Smooth muscle cell (in vitro differentiated cells): ENCODE data around the gene ZNRF3. TPM values are rescaled to one million over a fixed set of nuclear protein-coding genes. Genes with fewer than 3 reads are reported as not detected.

Source experiments
- DNase-seq: peaks from one replicate; lab custom pipeline; 2025; ENCODE audit not compliant: unreplicated experiment; lab: John Stamatoyannopoulos, UW
- H2AFZ ChIP-seq: fragments of 200-600 bp; sonication (generic); 2 replicates; pipeline ENCODE4 v1.6.0; 2016; ENCODE audit warnings: antibody characterized with exemption, low read depth, mild to moderate bottlenecking
- H3F3A ChIP-seq: fragments of 200-600 bp; sonication (generic); 2 replicates; pipeline ENCODE4 v1.6.0; 2017; ENCODE audit warnings: antibody characterized with exemption, low read depth
- H3K27ac ChIP-seq: fragments of 200-600 bp; sonication (generic); 2 replicates; pipeline ENCODE4 v1.5.1; 2016; ENCODE audit warnings: low read depth, mild to moderate bottlenecking
- H3K27me3 ChIP-seq: fragments of 200-600 bp; sonication (generic); 2 replicates; pipeline ENCODE4 v1.6.1; 2016; ENCODE audit warnings: low read depth, mild to moderate bottlenecking
- H3K36me3 ChIP-seq: fragments of 200-600 bp; sonication (generic); 2 replicates; pipeline ENCODE4 v1.5.1; 2016; ENCODE audit warnings: low read depth
- H3K4me1 ChIP-seq: fragments of 200-600 bp; sonication (generic); 2 replicates; pipeline ENCODE4 v1.5.1; 2016; ENCODE audit warnings: low read depth
- H3K4me2 ChIP-seq: fragments of 200-600 bp; sonication (generic); 2 replicates; pipeline ENCODE4 v1.6.0; 2016; ENCODE audit warnings: mild to moderate bottlenecking
- H3K4me3 ChIP-seq: fragments of 200-600 bp; sonication (generic); 2 replicates; pipeline ENCODE4 v1.5.1; 2016; ENCODE audit warnings: mild to moderate bottlenecking
- H3K79me2 ChIP-seq: fragments of 200-600 bp; sonication (generic); 2 replicates; pipeline ENCODE4 v1.6.0; 2016; ENCODE audit warnings: low read depth, mild to moderate bottlenecking
- H3K9ac ChIP-seq: fragments of 200-600 bp; sonication (generic); 2 replicates; pipeline ENCODE4 v1.6.0; 2016; ENCODE audit warnings: low read depth
- H3K9me3 ChIP-seq: fragments of 200-600 bp; sonication (generic); replicated peaks from 2 replicates; pipeline ENCODE4 v1.5.1; 2016; ENCODE audit warnings: low read depth
- H4K20me1 ChIP-seq: fragments of 200-600 bp; sonication (generic); 2 replicates; pipeline ENCODE4 v1.6.0; 2016; ENCODE audit warnings: low read depth
- WGBS: methylation state at CpG from one replicate; pipeline ENCODE4 v1.1.7; 2016; ENCODE audit warnings: low lambda C conversion rate; 5-methylcytosine and 5-hydroxymethylcytosine counted together
- polyA plus RNA-seq: library from polyadenylated mRNA; unstranded; fragments of >200 nt; fragmentation: Nextera tagmentation; extraction: Ambion mirVana; gene quantifications from 2 replicates; pipeline ENCODE4 v1.2.1, GENCODE V29; 2016
- total RNA-seq: library from RNA; depleted of rRNA; stranded (reverse); fragments of >200 nt; gene quantifications from 2 replicates; pipeline ENCODE4 v1.2.3, GENCODE V29; 2014
- TF ChIP-seq, protein P1 (sequence below): fragments of 200-600 bp; sonication (generic); IDR thresholded peaks from 2 replicates; pipeline ENCODE4 v1.5.1; 2017; ENCODE audit warnings: borderline replicate concordance, mild to moderate bottlenecking, antibody characterized with exemption; ENCODE audit not compliant: insufficient read depth, poor library complexity, severe bottlenecking

ZNRF3 gene
- total and polyA plus RNA-seq, 2 experiments from 2014 or later: 4.7 to 5.5 TPM

DNA sequence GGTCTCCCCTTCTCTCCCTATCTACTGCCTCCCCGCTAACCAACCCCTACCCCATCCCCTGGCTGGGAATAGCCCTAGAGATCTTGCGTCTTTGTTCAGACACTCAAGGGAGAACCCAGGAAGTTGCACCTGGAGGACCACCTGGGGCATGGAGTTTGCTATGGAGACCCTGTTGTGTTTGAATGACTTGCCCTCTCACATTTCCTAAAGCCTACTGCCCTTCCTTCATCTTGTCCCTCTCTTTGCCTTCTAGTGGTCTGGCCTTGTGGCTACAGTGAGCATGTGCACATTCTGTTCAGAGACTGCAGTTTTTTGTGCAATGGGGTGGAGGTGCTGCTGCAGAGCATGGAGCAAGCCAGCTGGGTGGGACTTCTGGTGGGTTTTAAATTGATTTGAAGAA, 42.5 kb downstream of the ZNRF3 start:
- Histone ChIP-seq H3K9ac (no peak overlapping the region), H2AFZ (no peak overlapping the region), H3K36me3 (no peaks in the 10 kb centered on the region), H3K79me2 (peaks cover 40% of the 10 kb centered on the region), H3K4me2 (no peak overlapping the region), H3K27me3 (no peaks in the 10 kb centered on the region), H3K9me3 (no peaks in the 10 kb centered on the region), H4K20me1 (peaks cover 34% of the 10 kb centered on the region), H3K4me3 (no peak overlapping the region), H3F3A (no peaks in the 10 kb centered on the region), H3K4me1 (peaks cover 29% of the 10 kb centered on the region), H3K27ac (no peak overlapping the region)
- TF ChIP-seq, protein P1, sequence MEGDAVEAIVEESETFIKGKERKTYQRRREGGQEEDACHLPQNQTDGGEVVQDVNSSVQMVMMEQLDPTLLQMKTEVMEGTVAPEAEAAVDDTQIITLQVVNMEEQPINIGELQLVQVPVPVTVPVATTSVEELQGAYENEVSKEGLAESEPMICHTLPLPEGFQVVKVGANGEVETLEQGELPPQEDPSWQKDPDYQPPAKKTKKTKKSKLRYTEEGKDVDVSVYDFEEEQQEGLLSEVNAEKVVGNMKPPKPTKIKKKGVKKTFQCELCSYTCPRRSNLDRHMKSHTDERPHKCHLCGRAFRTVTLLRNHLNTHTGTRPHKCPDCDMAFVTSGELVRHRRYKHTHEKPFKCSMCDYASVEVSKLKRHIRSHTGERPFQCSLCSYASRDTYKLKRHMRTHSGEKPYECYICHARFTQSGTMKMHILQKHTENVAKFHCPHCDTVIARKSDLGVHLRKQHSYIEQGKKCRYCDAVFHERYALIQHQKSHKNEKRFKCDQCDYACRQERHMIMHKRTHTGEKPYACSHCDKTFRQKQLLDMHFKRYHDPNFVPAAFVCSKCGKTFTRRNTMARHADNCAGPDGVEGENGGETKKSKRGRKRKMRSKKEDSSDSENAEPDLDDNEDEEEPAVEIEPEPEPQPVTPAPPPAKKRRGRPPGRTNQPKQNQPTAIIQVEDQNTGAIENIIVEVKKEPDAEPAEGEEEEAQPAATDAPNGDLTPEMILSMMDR: no peak
- 98% methylated on average over 2 of the region's 2 CpGs for WGBS
- no peak for DNase-seq

DNA sequence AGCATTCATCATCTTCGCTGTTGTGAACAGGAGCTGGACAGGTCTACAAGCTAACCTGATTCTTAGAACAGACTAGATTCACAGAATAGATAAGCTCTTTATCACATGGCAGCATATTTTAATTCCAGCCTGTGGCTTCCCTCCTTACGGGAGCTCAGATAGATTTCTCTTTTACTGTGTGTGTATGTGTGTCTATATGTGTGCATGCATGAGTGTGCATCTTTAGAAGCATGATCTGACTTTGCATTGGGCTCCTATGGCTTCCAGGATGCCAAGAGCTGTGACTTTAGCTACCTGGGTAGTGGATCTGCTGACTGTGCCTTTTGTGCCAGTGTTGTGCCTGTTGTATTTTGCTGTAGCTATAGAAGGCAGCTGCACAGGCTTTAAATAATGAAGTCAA, 44.3 kb downstream of the ZNRF3 start:
- Histone ChIP-seq H3K27me3 (no peaks in the 10 kb centered on the region), H3K27ac (no peak overlapping the region), H3K36me3 (no peaks in the 10 kb centered on the region), H3K9me3 (no peaks in the 10 kb centered on the region), H3F3A (no peaks in the 10 kb centered on the region), H4K20me1 (peaks cover 47% of the 10 kb centered on the region), H3K4me2 (no peak overlapping the region), H2AFZ (no peak overlapping the region), H3K9ac (no peak overlapping the region), H3K4me1 (peaks cover 29% of the 10 kb centered on the region), H3K79me2 (peaks cover 38% of the 10 kb centered on the region), H3K4me3 (no peak overlapping the region)
- TF ChIP-seq, protein P1: no peak
- 96% methylated on average over 2 of the region's 2 CpGs for WGBS
- no peak for DNase-seq

DNA sequence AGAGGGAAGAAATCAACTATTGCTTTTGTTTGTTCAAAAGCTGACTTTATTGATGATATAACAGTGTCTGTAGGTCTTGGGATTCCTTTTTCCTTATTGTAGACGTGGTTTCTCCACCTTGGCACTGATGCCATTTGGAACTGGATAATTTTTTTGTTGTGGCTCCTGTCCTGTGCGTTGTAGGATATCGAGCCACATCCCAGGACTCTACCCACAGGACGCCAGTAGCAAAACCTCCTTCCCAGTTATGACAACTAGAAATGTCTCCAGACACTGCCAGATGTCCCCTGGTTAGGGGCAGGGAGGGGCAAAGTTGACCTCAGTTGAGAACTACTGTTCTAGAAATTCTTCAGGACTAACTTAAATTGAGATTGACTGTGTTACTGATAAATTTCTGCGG, 45.8 kb downstream of the ZNRF3 start:
- Histone ChIP-seq H2AFZ (no peak overlapping the region), H3K27me3 (no peaks in the 10 kb centered on the region), H3K79me2 (peaks cover 35% of the 10 kb centered on the region), H3F3A (no peaks in the 10 kb centered on the region), H3K4me3 (no peak overlapping the region), H3K27ac (no peak overlapping the region), H3K4me1 (peaks cover 29% of the 10 kb centered on the region), H4K20me1 (peaks cover 51% of the 10 kb centered on the region), H3K36me3 (no peaks in the 10 kb centered on the region), H3K9ac (no peak overlapping the region), H3K9me3 (no peaks in the 10 kb centered on the region), H3K4me2 (no peak overlapping the region)
- WGBS: 94% methylated on average over 5 of the region's 5 CpGs
- TF ChIP-seq, protein P1: no peak
- no peak for DNase-seq

DNA sequence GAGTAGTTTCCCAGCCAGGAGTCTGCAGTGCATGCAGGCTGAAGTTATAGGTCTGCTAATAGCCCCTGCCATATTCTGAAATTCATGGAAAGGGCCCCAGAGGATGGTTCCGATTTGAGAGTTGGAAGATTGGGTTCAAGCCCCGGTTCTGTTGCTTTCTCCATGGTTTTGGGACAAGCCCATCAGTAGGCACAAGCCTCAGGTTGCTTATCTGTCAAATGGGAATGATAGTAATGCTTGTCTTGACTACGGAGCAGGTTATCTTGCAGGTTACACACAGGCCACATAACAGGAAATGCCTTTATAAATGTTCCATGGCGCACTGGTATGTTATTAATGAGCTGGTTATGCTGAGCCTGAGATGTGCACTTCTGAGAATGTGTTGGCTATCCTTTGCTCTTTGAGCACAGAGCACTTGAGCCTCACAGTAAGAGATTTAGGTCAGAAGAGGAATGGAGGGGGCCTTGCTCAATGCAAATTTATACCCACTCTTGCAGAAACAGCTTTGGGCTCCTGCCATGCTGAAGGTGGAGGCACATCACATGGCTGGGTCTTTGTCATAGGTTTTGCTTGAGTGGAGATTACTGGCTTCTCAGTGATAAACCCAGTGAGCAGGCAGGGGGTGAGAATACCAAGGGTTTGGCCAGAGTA, 47.1 kb downstream of the ZNRF3 start:
- Histone ChIP-seq H3K9ac (no peak overlapping the region), H3K9me3 (no peaks in the 10 kb centered on the region), H3K27ac (no peak overlapping the region), H3K4me1 (peaks cover 25% of the 10 kb centered on the region), H3K79me2 (peaks cover 35% of the 10 kb centered on the region), H3K27me3 (no peaks in the 10 kb centered on the region), H2AFZ (no peak overlapping the region), H3F3A (no peaks in the 10 kb centered on the region), H3K36me3 (no peaks in the 10 kb centered on the region), H3K4me2 (no peak overlapping the region), H3K4me3 (no peak overlapping the region), H4K20me1 (peaks cover 54% of the 10 kb centered on the region)
- no peak for DNase-seq
- WGBS: 83% methylated on average over 4 of the region's 4 CpGs
- TF ChIP-seq, protein P1: no peak
